ACHN (cell line): ENCODE results near the gene CDC25B.
"Not testable (repeated sequence)": the region's sequence is repeated elsewhere in the genome, so short reads cannot be mapped to it uniquely, and the experiment has no call there.

Experiments used
- DNase-seq: peaks from one replicate; pipeline ENCODE4 v3.0.0-alpha.2; 2015
- in situ Hi-C: cut with HindIII; loops from 2 replicates; pipeline ENCODE4 v1.10.0; 2017; ENCODE audit warnings: low sequenced_read_pairs, low pct_ligation_motif_present, low pct_unique_long_range_greater_than_20kb

Gene CDC25B

DNA sequence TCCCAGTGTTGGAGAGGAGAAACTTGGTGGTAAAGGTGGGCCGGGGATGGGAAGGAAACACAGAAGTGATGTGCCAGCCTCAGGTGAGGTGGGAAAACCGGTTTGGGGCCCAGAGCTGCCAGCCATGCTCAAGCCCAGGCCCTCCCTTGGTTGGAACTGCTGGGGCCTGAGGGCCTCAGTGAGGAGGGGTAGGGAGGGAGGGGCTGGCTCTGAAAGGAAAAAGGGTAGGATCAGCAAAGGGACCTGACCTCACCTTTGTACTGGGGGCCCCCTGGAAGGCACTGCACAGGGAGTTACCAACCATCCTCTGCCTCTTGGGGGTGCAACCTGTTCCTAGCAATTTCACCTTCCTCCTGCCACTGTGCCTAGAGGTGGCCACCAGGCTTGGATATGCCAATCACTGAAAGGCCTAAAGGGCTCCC, 13.0 kb upstream of the CDC25B start:
- DNase-seq, result no peak

DNA sequence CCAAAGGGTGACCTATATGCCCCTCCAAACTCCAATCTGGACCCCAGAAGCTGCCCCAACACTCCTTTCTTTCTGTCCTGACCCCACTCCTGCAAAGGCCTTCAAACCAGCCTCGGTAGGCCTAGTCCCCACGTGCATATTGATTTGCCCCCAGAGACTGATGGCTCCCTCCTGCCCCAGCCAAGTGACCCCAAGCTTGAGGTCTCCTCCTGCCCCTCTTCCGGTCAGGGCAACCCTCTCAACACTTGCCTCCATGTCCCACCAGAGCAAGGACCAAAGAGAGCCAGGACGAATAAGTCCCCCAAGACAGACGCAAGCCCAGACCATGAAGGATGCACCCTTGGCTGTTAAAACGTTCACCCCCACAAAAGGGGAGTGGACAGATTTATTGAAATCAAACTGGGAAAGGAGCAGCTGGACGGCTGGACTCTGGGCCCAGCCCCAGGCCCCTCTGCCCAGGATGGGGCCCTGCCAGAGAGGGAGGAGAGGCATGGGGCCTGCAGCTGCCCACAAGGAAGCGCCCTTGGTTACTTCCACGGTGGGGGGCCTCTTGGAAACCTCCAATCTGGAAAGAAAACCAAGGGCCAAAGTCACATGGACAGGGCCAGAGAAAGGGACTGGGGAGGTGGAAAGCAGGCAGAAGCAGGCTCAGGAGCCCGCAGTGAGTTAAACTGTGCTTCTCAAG, 12.5 kb upstream of the CDC25B start:
- in situ Hi-C loops, result no loop called here
- DNase-seq, result no peak

More for the DNA sequence above, 13.0 kb upstream of the CDC25B start:
- in situ Hi-C loops, result no loop called here

DNA sequence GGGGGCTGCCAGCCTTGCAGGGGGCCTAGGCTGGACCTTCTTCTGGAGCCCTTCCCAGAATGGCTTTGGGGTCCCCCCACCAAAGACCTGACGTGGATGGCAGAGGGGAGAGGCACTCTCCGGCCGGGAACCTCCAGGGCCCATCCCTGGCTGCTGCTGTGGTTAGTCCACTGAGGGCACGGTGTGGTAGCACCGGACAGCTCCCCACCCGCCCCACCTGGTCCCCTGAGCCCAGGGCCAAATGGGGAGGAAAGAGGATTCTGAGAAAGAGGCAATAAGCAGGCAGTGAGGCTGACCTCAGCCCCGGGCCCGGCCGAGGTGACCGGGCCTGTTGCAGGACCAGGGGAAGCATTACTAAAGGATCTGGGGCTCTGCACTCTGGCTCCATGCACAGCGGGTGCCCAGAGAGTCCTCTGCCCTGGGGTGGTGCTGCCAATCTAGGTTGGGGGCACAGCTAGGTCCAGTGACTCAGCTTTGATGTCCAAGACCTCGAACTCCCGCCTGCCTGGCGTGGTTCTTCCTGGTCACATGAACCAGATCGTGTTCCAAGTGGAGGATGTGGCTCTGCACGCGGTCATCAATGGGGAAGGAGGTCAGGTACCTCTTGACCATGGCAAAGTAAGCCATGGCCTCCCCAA, 11.8 kb upstream of the CDC25B start:
- no peak for DNase-seq
- in situ Hi-C loops, result no loop called here

DNA sequence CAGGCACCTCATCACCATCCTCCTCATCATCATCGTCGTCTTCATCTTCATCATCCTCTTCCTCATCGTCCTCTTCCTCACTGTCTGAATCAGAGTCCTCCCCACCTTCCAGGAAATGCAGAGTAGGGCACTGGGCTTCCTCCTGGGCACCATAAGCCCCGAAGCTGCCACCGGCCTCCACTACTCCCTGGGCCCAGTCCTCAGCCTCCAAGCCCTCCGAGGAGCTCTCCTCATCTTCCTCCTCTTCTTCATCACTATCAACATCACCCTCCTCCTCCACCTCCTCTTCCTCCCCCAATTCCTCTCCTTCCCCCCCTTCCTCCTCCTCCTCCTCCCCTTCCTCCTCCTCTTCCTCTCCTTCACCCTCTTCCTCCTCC, 11.3 kb upstream of the CDC25B start:
- in situ Hi-C loops, result no loop called here
- DNase-seq, result no peak

DNA sequence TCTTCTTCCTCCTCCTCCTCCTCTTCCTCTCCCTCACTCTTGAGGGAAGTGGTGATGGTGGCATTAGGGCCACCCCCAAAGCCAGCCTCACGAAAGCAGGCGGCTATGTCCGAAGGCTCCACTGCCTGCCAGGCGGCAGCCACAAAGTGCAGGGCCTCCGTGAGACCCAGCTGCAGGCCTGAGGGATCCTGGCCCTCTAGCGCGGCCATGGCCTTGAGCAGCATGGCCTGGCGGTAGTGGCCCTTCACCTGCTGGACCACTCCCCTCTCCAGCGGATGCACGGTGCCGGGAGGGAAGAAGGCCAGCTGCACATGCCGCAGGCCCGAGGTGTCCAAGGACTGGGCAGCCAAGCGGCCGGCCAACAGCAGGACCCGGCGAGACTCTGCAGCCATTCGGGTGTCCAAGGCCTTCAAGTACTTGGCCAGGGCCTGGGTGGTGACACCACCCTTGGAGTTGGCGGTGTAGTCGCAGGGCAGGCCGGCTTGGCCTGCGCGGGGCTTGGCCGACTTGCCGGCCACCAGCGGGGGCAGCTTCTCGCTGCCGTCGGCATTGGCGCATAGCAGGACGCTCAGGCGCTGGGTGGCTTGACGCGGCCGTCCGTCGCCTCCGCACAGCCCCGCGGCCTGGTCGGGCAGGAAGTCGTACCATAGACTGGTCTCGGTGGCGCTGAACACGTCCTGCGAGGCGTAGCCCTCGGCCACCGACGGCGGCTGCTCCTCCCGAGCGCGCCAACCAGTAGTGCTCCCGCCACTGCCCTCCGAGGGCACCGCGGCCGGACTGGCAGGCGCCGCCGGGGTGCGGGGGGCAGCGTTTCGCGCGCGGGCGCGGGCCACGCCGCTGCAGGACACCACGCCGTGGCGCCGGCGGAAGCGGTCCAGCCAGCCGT, 10.6 kb upstream of the CDC25B start:
- DNase-seq, result no peak
- in situ Hi-C loops, result no loop called here

DNA sequence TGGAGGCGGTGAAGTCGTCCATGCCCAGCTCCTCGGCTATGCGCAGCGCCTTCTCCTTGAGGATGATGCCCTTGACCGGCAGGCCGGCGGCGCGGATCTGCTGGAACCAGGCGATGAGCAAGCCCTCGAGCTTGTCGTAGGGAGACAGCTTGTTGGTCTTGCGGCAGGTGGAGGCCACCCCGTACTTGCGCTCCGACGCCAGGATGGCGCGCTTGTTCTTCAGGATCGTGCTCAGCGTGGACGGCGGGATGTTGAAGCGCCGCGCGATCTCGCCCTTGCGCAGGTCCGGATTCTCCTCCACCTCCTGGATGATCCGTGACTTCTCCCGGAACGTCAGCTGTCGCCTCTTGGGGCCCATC, 10.0 kb upstream of the CDC25B start:
- peak; percentile 54 for DNase-seq
- in situ Hi-C loops, result no loop called here

DNA sequence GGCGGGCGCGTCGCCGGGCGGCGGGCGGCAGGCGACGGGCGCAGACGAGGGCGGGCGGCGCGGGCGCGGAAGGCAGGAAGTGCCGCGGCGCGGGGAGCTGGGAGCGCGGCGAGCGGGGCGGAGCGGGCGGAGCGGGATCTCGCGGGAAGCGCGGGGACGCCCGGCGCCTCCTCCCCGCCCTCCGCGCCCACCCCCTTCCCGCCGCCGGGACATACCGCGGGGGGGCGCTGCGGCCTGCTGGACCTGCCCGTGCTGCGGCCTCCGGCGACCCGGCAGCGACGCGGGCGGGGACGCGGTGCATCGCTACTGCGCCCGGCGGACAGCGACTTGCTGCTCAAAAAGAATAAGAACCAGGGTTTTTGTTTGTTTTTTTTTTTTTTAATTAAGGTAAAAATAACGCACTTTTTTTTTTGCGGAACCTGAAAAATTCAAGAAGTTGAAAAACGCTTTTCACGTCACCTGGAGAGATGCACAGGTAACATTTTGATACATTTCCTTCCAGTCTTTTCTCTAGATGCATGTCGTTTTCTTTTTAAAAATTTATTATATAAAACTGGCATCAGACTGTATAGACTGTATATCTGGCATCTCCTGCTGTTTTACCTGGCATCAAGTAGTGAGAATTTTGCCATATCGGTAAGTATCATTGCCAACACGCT, 9.3 kb upstream of the CDC25B start, which contains the start of gene CENPB:
Gene CENPB, minus strand, starts transcription at position 76 of the 659 bp plus-strand sequence. CDS start 257 bp downstream, outside the sequence.
- in situ Hi-C loops, result no loop called here
- DNase-seq, result peak; percentile 82

DNA sequence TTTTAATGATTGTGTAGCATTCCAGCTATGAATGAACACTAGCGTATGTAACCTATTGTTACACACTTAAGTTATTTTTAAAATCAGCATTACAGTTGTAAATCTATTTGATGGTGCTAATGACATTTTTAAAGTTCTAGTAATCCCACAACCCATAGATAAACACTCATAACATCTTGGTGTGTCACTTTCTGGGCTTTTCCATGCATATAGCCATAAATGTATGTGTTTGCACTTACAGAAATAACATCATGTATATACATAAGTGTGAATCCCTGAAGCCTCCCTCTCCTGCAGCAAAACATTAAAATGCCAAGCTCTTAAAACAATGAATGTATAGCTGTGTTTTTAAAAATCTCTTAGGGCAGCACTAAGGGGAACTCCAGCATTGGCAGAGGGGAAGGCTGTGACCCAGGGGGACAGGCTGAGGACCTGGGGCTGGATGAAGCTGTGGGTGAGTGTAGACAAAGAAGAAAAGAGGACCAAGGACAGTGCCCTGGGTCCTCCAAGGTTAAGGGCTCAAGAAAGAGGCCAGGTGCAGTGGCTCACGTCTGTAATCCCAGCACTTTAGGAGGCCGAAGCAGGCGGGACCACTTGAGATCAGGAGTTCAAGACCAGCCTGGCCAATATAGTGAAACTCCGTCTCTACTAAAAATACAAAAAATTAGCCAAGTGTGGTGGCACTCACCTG, 8.6 kb upstream of the CDC25B start:
- in situ Hi-C loops, result no loop called here
- DNase-seq, result no peak

DNA sequence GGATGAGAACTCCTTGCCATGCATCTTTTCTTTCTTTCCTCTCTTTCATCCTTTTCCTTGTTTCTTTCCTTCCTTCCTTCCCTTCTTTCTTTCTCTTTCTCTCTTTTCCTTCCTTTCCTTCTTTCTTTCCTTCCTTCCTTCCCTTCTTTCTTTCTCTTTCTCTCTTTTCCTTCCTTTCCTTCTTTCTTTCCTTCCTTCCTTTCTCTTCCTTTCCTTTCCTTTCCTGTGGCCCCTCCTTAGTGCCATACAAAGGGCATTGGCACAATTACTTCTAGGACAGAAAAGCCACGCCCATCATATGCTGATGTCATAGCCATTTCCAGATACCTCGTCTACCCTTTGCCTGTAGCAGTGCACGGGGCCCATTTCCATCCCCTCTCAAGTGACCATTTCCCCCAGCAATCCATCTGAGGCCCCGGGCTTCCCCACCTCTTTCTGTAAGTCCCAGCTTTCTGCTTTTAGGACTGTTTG, 7.4 kb upstream of the CDC25B start:
- in situ Hi-C loops, result no loop called here
- DNase-seq, result peak; percentile 24

DNA sequence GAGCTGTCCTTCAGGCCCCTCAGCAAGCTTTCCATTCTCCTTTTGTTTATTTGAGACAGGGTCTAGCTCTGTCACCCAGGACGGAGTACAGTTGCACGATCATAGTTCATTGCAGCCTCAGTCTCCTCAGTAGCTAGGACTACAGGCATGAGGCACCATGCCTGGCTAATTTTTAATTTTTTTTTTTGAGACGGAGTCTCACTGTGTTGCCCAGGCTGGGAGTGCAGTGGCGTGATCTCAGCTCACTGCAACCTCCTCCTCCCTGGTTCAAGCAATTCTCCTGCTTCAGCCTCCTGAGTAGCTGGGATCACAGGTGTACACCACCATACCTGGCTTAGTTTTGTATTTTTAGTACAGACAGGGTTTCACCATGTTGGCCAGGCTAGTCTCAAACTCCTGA, 6.9 kb upstream of the CDC25B start:
- in situ Hi-C loops, DNase-seq: not testable (repeated sequence)

DNA sequence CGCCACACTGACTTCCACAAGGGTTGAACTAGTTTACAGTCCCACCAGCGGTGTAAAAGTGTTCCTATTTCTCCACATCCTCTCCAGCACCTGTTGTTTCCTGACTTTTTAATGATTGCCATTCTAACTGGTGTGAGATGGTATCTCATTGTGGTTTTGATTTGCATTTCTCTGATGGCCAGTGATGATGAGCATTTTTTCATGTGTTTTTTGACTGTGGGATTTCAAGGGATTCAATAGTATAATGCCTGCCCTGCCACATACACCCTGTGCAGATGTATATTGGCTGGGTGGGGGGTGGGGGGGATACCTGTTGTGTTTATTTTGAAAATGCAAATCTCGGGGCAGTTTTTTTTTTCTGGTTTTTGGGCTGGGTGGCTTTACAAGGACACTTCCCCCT, 1.9 kb upstream of the CDC25B start:
- in situ Hi-C loops, DNase-seq: not testable (repeated sequence)

DNA sequence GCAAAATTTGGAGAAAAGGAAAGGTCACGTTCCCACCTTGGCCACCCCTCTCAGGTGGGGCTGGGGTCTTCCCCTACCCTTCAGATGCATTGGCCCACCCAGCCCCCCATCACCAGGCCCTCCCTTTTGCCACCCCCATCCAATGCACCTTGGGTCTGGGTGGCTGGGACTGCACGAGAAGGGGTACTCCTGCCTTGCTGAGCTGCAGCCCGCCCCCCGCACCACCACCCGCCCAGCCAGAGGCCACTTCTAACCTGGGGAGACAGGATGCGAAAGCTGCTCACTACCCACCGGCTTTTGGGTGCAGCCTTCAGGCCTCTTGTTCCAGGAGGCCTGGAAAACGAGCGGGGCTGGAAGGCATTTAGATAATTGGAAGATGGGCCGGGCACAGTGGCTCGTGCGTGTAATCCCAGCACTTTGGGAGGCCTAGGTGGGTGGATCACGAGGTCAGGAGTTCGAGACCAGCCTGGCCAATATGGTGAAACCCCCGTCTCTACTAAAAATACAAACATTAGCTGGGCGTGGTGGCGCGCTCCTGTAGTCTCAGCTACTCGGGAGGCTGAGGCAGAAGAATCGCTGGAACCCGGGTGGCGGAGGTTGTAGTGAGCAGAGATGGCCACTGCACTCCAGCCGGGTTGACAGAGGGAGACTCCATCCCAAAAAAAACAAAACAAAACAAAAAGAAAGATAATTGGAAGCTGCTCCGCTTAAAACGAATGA, 1.2 kb upstream of the CDC25B start:
- no peak for DNase-seq
- in situ Hi-C loops, result no loop called here

DNA sequence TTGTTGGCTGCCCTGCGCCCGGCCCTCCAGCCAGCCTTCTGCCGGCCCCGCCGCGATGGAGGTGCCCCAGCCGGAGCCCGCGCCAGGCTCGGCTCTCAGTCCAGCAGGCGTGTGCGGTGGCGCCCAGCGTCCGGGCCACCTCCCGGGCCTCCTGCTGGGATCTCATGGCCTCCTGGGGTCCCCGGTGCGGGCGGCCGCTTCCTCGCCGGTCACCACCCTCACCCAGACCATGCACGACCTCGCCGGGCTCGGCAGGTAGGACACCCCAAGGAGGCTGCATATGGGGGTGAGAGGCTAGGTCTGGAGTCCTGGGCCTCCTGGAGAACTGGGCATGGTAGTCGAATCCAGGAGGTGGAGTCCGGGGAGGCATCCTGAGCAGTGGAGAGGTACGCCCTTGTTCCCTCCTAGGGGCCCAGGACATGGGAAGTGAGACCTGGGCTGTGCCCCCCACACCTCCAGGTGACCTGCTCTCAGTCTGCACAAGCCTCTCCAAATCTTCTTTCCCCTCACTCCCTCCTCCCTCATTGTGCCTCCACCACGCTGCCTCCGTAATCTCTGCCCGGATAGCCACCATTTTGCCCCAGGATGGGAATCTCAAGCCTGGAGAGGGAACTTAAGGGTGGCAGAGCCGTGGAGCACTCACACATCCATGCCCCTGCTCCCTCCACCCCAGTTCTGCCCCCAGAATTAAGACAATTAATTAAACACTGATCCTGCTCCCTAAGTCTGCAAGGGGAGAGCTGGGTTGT, 541 bp downstream of the CDC25B start:
- no peak for DNase-seq
- in situ Hi-C loops, result no loop called here

DNA sequence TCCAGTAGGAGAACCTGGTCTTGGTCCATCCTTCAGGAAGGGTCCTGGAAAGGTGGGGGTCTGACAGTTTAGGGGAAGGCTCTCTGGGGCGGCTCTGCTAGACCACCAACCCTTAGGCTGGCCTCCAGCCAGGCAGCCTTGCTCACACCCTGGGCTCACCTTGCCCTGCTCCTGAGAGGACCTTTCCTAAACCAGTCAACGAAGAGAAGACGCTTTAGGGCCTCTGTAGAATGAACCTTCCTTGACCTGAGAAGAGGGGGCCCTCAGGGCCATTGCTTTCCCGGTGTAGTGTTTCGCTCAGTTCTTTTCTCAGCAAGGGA, 1.1 kb downstream of the CDC25B start:
- in situ Hi-C loops, result no loop called here

DNA sequence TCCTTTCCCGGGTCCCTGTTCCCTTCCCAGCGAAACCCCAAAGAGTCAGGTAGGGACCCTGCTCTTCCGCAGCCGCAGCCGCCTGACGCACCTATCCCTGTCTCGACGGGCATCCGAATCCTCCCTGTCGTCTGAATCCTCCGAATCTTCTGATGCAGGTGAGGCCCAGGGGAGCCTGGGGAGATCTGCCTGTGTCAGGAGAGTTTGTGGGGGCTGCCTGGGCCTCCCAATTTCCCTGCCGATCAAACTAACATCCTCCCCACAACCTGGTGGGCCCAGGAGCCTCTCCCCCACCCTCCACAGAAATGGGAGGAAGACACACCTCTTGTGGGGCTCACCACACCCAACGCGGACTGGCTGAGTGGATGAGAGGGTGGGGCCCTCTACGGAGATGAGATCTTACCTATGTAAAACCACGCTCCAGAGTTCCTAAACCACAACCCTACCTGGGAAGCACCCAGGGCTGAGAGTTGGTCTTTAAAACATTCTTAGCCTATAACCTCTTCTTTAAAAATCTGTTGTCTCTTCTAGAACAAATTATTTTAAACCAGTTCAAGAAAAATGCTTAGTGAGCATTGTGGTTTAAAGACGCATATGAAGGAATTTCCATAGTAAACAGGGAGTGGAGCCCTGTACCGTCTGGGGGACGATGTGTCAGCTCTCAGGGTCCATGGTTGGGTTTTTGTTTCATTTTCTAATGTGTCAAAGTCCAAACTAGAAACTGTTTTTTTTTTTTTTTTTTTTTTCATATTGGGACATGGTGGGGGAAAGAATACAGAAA, 1.7 kb downstream of the CDC25B start:
- no peak for DNase-seq

More for the DNA sequence above, 1.1 kb downstream of the CDC25B start:
- no peak for DNase-seq

DNA sequence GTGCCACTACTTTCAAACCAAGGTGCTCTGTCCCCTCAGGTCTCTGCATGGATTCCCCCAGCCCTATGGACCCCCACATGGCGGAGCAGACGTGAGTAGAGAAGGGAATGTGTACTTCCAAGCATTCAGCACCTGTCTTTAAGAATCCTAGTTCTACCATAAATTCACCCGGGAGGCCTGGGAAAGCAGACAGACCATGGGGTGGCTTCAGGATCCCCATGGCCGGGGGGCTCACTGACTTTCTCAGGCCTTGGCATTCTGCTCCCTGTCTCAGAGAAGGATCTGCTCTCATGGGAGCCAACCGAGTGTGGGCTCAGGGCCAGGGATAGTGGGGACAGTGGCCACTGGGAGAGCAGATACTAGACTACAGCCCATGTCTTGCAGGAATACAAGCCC, 2.3 kb downstream of the CDC25B start:
- in situ Hi-C loops, result no loop called here
- DNase-seq, result no peak

More for the DNA sequence above, 1.7 kb downstream of the CDC25B start:
- in situ Hi-C loops, result no loop called here

DNA sequence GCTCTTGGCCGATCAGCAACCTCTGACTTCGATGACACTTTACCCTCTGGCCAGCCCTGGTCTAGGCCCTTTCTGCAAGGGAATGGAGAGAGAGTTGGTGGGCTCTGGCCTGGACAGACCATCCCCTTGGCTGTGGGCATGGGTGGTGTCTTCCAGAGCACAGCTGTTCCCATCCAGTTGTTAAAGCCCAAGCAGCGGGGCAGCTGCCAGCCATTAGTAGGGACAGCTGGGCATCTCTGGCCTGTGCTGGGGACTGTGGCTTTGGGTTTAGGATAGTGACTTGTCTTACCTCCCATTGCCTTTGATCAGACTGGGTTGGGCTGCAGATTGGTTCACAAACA, 2.8 kb downstream of the CDC25B start:
- DNase-seq, result no peak
- in situ Hi-C loops, result no loop called here
